ENCODE measurements around the gene MATN1. TPM values are rescaled to one million over a fixed set of nuclear protein-coding genes. Genes with fewer than 3 reads are reported as not detected.

Gene MATN1
- total RNA-seq, 1 donor from 2014 or later = 0.85 TPM

DNA sequence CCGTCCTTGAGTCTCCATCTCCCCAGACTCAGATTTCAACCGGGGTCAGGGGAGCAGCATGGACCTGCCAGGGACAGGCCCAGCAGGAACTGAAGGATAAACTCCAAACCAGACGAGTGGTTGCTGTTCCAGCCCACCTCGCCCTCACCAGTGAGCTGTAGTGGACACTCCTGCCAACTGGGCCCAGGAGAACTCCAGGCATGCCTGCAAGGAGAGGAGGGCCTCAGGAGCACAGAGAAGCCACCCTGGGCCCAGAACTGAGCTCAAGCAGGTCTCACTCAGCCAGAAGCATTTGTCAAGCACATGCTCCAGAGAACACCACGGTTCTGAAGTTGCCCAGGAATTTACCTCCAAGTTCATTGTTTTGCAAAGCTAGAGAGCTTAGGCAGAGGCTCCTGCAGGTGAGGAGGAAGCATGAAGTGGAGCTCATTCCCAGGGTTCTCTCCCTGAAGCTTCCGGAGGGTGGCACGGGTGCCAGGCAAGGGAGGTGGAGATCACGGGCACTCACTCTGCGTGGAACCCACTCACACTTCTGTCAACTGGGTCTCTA lies 61.0 kb downstream of the MATN1 start:
- Histone ChIP-seq H3K9me3 (no peaks in the 10 kb centered on the region), H3K27me3 (no peaks in the 10 kb centered on the region), H3K4me1 (no peaks in the 10 kb centered on the region), H3K27ac (no peak overlapping the region), H3K4me3 (no peak overlapping the region), H3K36me3 (no peaks in the 10 kb centered on the region)
- intact Hi-C loops (cut with DNase I) = no loop called here
- no peak for TF ChIP-seq CTCF (IDR thresholded peaks at IDR 0.05)
- no peak for DNase-seq (ENCODE audit: low spot score in 2 of 2)

DNA sequence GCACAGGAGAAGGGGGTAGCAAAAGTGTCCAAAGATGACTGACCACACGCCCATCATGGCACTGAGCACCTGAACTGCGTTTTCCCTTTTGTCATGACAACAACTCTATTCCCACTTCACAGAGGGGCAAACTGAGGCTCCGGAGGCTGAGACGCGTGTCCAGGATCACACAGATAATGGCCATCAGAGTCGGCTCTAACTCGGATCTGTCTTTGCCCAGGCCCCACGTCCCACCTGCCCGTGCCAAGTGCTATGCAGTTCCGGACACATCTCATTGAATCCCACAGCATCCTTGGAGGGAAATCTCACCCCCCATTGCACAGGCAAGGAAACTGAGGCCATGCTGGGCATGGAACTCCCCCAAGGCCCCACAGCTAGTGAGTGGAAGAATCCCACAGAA lies 62.1 kb downstream of the MATN1 start:
- no peak for DNase-seq (ENCODE audit: low spot score in 2 of 2)
- no peak for TF ChIP-seq CTCF (IDR thresholded peaks at IDR 0.05)
- intact Hi-C loops (cut with DNase I) = no loop called here

More for the DNA sequence above, 62.1 kb downstream of the MATN1 start:
- Histone ChIP-seq H3K4me3 (no peak overlapping the region), H3K9me3 (no peaks in the 10 kb centered on the region), H3K4me1 (no peaks in the 10 kb centered on the region), H3K27ac (no peak overlapping the region), H3K36me3 (no peaks in the 10 kb centered on the region), H3K27me3 (no peaks in the 10 kb centered on the region)

Other genes with a start within 250 kb of the MATN1 start
- gene LAPTM5, start 34.2 kb upstream of the MATN1 start, total RNA-seq = 56.1 TPM
- gene SDC3, start 185.2 kb upstream of the MATN1 start, total RNA-seq = 51.9 TPM

Data from ascending aorta (tissue), 2 donors.